Astrocyte of the spinal cord (primary cell): ENCODE data around the gene TGM4.

Experiments
- DNase-seq: peaks from one replicate; pipeline ENCODE4 v3.0.0; 2011; ENCODE audit warnings: low read depth, low spot score
- H3K4me3 ChIP-seq: 2 replicates; pipeline ENCODE4 v1.5.1; 2011; ENCODE audit warnings: low read depth, mild to moderate bottlenecking, low read length, moderate library complexity
- CTCF ChIP-seq: IDR thresholded peaks from 2 replicates; pipeline ENCODE4 v1.5.1; 2012; ENCODE audit warnings: low read depth, mild to moderate bottlenecking, low read length, inconsistent platforms
- in situ Hi-C: cut with HindIII; loops from 2 replicates; pipeline ENCODE4 v1.10.0; 2017; ENCODE audit warnings: low sequenced_read_pairs

TGM4 gene

GRCh38 chr3:44926921-44927320 is 52.5 kb downstream of the TGM4 start:
- DNase-seq, result no peak
- no peak overlapping the region for H3K4me3 ChIP-seq
- in situ Hi-C loops, result no loop called here
- no peak for TF ChIP-seq CTCF

GRCh38 chr3:44927371-44927770 is 53.0 kb downstream of the TGM4 start:
- in situ Hi-C loops, result no loop called here
- no peak for DNase-seq
- TF ChIP-seq CTCF, result no peak
- no peak overlapping the region for H3K4me3 ChIP-seq

GRCh38 chr3:44929782-44930181 is 55.4 kb downstream of the TGM4 start:
- no peak for TF ChIP-seq CTCF
- DNase-seq, result no peak
- H3K4me3 ChIP-seq, result no peak overlapping the region
- in situ Hi-C loops, result no loop called here

GRCh38 chr3:44930911-44931310 is 56.5 kb downstream of the TGM4 start:
- H3K4me3 ChIP-seq, result no peak overlapping the region
- TF ChIP-seq CTCF, result no peak
- DNase-seq, result no peak
- in situ Hi-C loops, result no loop called here

GRCh38 chr3:44931791-44932190 is 57.4 kb downstream of the TGM4 start:
- no peak for TF ChIP-seq CTCF
- no peak for DNase-seq
- H3K4me3 ChIP-seq, result no peak overlapping the region
- in situ Hi-C loops, result no loop called here

GRCh38 chr3:44932271-44932670 is 57.9 kb downstream of the TGM4 start:
- no peak for DNase-seq
- in situ Hi-C loops, result no loop called here
- no peak overlapping the region for H3K4me3 ChIP-seq
- TF ChIP-seq CTCF, result no peak
